ENCODE measurements around the gene SH2D3A.
A peak's percentile ranks its signal among the peaks of the same experiment; 100 is the strongest.

SH2D3A gene

GRCh38 chr19:6739390-6739882 lies 27.8 kb downstream of the SH2D3A start, which contains the start of gene TRIP10:
Gene TRIP10, plus strand, starts transcription at chr19:6739680. Its CDS starts 82 bp downstream, at chr19:6739762.
- peak; percentile 85 for DNase-seq (ENCODE audit: low read depth)
- TF ChIP-seq CTCF (conservative IDR thresholded peaks at IDR 0.05; ENCODE audit: low read depth, low read length) = no peak

DNA sequence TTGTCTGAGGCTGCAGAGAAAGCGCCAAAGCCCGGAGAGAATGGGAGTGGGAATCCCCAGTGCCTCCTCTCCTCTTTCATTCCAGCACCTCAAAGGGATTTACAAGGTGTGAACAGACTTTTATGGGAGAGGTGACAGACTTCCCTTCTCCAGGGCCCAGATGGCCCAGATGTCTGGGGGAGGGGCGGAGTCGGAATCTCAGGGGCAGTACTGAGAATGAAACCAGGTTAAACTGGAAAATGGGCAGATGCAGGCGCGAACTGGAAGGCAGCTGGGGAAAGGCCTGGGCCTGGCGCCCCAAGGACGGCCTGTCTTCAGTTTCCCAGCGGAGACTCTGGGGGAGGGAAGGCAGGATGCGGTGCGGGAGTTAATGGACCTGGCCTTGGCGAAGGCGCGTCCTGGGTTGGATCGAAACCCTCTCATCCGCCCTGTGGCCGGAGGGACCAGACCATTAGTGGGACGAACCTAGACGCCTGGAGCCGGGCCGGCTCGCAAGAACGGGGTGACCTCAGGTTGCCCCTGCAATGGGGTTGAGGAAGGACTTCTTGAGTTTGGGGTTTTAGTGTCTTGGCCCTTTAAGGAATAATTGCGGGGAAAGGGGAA lies 28.3 kb downstream of the SH2D3A start:
- no peak for DNase-seq (ENCODE audit: low read depth)
- H3K4me3 ChIP-seq (ENCODE audit: low read depth, low read length) = peak overlapping the region; percentile 50
- TF ChIP-seq CTCF (conservative IDR thresholded peaks at IDR 0.05; ENCODE audit: low read depth, low read length) = no peak

More at GRCh38 chr19:6739390-6739882, 27.8 kb downstream of the SH2D3A start, which contains the start of gene TRIP10:
- H3K4me3 ChIP-seq (ENCODE audit: low read depth, low read length) = peak within 1 kb of the TSS; percentile 84

DNA sequence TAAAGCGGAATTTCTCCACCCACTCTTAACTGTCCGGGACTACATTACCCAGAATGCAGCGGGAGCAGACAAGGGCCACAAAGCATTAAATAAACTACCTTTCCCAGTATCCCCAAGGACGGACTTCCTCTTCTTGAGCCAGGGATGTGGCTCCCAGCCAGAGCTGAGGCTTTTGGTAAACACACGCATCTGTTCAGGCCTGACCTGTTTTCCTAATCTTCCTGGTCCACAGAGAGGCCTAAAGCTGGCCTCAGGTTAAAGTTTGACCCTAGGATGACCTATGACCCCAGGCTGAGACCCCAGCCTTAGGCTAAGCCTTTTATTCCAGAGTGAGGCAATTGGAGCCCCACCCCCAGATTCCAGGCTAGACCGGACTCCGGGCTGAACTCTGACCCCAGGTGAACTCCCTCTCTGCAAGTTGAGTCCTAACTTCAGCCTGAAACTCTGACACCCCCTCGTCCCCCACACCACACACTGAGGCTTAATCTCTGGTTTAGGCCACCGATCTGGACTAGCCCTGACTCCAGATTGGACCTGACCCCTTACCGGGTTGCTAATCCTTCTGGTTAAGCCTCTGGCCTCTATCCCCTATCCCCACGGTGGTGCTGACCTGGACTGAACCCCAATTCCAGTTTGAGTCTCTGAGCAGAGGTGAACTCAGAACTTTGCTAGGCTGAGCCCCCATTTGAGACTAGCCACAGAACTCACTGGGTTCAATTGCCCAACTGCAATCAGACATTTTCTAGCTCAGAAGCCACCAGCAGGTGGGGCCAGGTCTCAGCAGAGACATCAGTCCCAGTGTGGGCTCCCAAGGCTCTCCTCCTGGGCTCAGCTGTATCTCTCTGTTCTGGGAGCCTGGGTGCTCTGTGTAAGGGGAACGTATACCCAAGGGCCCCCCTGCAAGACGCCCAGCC lies 29.1 kb downstream of the SH2D3A start:
- H3K4me3 ChIP-seq (ENCODE audit: low read depth, low read length) = no peak overlapping the region
- peak; percentile 78 for TF ChIP-seq CTCF (conservative IDR thresholded peaks at IDR 0.05; ENCODE audit: low read depth, low read length)
- DNase-seq (ENCODE audit: low read depth) = peak; percentile 92

- no peak for TF ChIP-seq CTCF (conservative IDR thresholded peaks at IDR 0.05; ENCODE audit: low read depth, low read length)
- H3K4me3 ChIP-seq (ENCODE audit: low read depth, low read length) = peak within 1 kb of the TSS; percentile 82
- DNase-seq (ENCODE audit: low read depth) = peak; percentile 100
Observed at GRCh38 chr19:6737284-6737872, 29.9 kb downstream of the SH2D3A start, which contains the start of gene GPR108. Gene GPR108, minus strand, starts transcription at chr19:6737580. Its CDS starts 4 bp downstream, at chr19:6737576.

DNA sequence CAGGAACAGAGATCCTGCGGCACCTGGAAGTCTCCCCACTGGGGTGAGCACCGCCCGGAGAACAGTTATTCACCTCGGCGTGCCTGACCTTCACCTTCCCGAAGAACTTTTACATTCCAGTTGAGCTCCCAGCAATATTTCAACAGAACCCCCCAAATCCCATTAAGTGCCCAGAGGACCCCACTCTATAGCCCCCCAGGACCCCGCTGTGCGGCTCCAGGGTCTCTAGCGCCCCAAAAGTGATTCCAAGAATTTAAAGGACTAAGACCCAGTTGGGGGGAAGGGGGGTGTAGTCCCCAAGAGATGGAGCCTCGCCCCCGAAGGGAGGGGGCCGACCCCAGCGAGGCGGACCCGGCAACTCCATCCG lies 30.3 kb downstream of the SH2D3A start:
- H3K4me3 ChIP-seq (ENCODE audit: low read depth, low read length) = peak overlapping the region; percentile 82
- no peak for DNase-seq (ENCODE audit: low read depth)
- TF ChIP-seq CTCF (conservative IDR thresholded peaks at IDR 0.05; ENCODE audit: low read depth, low read length) = no peak

- DNase-seq (ENCODE audit: low read depth) = peak; percentile 96
- H3K4me3 ChIP-seq (ENCODE audit: low read depth, low read length) = peak overlapping the region; percentile 82
Observed at GRCh38 chr19:6736169-6736916, 30.9 kb downstream of the SH2D3A start.

More at GRCh38 chr19:6736169-6736916, 30.9 kb downstream of the SH2D3A start:
- TF ChIP-seq CTCF (conservative IDR thresholded peaks at IDR 0.05; ENCODE audit: low read depth, low read length) = peak; percentile 84
